CD4-positive, alpha-beta T cell treated with Interleukin-10 for 1 hour (primary cell): ENCODE data around the gene RAB8A.
"Not testable (repeated sequence)": the region's sequence is repeated elsewhere in the genome, so short reads cannot be mapped to it uniquely, and the experiment has no call there.

Experiments
- DNase-seq: peaks from one replicate; pipeline ENCODE4 v3.0.0-alpha.2; 2020

Gene RAB8A

GRCh38 chr19:16143399-16144215, 31.9 kb downstream of the RAB8A start, which contains the start of gene HSH2D:
Gene HSH2D (plus strand): TSS chr19:16143685. CDS start chr19:16148751, 5,066 bp downstream.
- peak; percentile 83 for DNase-seq

DNA sequence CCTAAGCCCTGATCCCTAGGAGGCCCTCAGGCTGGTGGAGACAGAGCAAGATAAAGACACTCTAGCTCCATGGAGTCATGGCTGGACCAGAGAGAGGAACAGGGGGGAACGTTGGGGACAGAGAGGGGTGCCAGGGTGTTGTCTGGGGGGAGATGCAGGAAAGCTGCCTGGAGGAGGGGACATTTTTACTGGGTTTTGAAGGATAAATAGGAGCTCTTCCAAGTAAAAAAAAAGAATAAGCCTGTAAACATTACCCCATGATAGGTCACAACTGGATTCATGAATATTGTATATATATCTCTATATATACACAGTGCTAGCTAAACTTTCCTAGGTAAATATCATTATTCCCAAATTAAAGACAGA, 32.5 kb downstream of the RAB8A start:
- no peak for DNase-seq

- DNase-seq, result no peak
These were observed 34.4 kb downstream of the RAB8A start for GRCh38 chr19:16146112-16146511.

DNA sequence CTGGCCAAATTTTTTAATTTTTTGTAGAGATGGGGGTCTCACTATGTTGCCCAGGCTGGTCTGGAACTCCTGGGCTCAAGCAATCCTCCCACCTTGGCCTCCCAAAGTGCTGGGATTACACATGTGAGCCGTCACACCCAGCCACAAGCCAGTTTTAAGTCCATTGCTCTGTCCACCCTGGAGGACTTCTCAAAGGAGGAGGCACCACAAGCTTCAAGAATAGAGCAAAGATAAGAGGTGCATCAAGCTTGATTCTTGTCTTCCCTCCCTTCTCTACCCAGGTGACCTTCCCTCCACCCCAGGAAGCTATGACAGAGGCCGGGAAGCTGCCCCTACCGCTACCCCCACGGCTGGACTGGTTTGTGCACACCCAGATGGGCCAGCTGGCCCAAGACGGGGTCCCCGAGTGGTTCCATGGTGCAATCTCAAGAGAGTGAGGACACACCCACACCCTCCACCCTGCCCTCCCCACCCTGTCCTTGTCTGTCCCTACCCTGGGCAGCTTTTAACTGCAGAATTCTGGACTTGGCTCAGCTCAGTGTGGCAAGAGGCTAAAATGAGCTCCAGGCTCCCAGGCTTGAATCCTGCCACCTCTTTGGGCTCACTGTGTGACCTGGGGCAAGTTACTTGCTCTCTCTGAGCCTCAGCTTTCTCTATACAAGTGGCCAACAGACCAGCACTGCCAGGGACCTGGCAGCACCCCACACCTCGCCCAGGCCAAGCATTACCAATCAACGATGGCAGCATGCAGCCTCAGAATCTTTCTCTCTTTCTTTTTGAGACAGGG, 36.9 kb downstream of the RAB8A start:
- no peak for DNase-seq

- DNase-seq, result no peak
These were observed 42.1 kb downstream of the RAB8A start for GRCh38 chr19:16153582-16154336.

GRCh38 chr19:16154557-16154956, 42.9 kb downstream of the RAB8A start:
- DNase-seq, result no peak

DNA sequence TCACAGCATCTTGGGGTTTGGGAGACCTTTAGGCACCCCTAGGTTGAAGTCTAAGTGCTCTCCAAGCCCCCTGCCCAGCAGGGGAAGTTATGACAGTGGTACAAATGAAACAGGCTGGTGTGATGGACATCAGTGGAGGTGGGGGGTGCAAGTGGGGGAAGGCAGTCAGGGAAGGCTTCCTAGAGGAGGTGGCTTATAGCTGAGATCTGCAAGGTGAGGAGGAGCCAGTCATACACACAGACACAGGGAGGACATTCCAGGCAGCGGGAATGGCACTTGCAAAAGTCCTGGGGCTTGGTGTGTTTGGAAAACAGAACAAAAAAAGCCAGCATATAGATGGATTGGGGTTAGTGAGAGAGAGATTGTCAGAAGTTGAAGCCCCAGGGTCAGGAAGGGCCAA, 43.4 kb downstream of the RAB8A start:
- no peak for DNase-seq

- DNase-seq, result no peak
These were observed 45.2 kb downstream of the RAB8A start for GRCh38 chr19:16156904-16157303.

DNA sequence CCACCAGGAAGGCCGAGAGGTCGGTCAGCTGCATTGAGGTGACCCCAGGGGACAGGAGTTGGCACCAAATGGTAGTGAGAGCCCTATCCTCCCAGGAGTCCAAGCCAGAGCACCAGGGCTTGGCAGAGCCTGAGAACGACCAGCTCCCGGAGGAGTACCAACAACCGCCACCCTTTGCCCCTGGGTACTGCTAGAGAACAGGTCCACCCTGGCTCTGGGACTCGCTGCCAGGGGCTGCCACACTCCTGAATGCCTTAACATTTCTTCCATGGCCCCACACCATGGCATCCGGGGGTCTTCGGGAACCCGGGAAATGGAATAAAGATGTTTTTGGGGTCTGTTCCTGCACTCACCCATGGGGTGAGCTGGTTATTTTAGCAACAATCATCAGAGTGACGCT, 45.9 kb downstream of the RAB8A start:
- no peak for DNase-seq

GRCh38 chr19:16159655-16160054, 48.0 kb downstream of the RAB8A start:
- no peak for DNase-seq

- DNase-seq, result no peak
These were observed 48.8 kb downstream of the RAB8A start for GRCh38 chr19:16160445-16160942.

GRCh38 chr19:16160943-16161560, 49.4 kb downstream of the RAB8A start:
- DNase-seq, result no peak

GRCh38 chr19:16161840-16162239, 50.2 kb downstream of the RAB8A start:
- no peak for DNase-seq

DNA sequence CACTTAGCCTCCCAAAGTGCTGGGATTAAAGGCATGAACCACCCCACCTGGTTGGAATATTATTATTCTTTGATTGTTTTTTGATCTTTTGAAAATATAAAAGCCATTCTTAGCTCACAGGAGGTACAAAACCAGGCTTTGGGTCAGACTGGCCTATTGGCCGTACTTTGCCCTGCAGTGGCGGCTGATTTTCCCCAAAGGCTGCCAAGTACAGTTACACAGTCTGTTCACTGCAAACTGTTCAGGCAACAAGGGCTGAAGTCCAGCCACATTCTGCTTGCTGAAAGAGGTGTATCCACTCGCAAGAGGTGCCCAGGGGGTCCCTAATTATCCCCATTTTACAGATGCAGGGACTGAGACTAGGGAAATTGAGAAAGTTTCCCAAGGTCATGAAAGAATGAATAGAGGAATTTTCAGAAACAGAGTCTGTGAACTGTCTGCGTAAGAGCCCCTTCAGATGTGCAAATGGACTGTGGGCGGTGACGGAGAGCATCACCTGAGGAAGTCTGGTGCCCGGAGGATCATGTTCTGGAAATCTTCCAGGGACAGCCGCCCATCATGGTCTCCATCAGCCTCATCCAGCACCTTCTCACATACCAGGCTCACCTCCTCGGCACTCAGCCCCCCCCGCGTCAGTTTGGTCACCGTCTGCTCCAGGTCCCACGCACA, 52.7 kb downstream of the RAB8A start:
- no peak for DNase-seq

- no peak for DNase-seq
These were observed 54.7 kb downstream of the RAB8A start for GRCh38 chr19:16166417-16166816.

DNA sequence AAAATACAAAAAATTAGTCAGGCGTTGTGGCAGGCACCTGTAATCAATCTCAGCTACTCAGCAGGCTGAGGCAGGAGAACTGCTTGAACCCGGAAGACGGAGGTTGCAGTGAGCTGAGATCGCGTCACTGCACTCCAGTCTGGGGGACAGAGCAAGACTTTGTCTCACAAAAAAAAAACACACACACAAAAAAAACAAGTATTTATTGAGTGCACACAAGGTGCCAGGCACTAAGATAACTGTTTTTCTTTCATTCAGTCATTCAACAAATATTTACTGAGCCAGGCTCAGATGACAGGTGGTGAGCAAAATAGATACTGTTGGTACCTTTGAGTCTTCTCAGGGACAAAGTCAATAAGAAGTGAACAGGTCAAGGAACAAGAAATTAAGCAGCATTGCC, 55.4 kb downstream of the RAB8A start:
- DNase-seq, result no peak

- DNase-seq, result peak; percentile 30
These were observed 56.9 kb downstream of the RAB8A start for GRCh38 chr19:16168465-16169081.

- no peak for DNase-seq
These were observed 58.4 kb downstream of the RAB8A start for GRCh38 chr19:16170134-16170533.

DNA sequence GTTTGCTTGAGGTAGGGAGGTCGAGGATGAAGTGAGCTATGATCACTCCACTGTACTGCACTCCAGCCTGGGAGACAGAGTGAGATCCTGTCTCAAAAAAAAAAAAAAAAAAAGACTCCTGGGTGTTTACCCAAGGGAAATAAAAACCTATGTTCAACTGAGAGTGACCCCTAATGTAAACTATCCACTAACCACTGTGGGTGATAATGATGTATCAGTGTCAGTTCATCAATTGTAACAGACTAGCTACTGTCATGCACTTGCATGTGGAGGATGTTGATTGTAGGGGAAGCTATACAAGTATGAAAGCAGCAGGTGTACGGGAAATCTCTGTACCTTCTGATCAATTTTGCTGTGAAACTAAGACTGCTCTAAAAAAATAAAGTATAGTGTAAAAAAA, 64.3 kb downstream of the RAB8A start:
- no peak for DNase-seq

DNA sequence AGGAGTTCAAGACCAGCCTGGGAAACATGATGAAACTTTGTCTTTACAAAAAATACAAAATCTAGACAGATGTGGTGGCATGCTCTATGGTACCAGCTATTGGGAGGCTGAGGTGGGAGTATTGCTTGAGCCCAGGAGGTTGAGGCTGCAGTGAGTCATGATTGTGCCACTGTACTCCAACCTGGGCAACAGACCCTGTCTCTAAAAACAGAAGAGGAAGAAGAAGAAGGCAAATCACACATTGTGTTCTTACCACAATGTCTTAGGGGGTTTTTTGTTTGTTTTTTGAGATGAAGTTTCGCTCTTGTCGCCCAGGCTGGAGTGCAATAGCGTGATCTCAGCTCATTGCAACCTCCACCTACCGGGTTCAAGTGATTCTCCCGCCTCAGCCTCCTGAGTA, 67.2 kb downstream of the RAB8A start:
- not testable (repeated sequence) for DNase-seq

DNA sequence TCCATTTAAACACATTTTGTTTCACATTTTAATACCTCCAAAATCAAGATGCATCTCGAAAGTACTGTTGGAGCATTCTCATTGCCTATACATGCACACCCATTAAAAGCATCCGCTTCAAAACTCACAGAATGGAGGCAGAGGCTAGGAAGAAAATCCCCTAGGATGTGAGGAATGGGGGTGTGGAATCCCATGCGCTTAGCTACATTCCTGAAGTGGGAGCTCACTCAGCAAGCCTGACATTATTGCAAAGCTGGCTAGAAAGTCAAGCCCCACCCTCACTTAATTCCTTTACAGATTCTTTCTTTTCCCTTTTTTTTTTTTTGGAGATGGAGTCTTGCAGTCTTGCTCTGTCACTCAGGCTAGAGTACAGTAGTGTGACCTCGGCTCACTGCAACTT, 68.9 kb downstream of the RAB8A start:
- DNase-seq, result no peak
